Esophagus muscularis mucosa (tissue), 4 donors: ENCODE results near the gene PSD4.

Experiments
- EP300 ChIP-seq: sonication (generic); formaldehyde crosslinking; IDR thresholded peaks from one replicate; pipeline ENCODE4 v1.6.1; 2017; ENCODE audit warnings: antibody characterized with exemption
- POLR2A ChIP-seq: fragments of 450-650 bp; IDR thresholded peaks from one replicate; pipeline ENCODE4 v1.6.1; 2017; ENCODE audit warnings: antibody characterized with exemption, moderate library complexity, mild to moderate bottlenecking, low read depth
- POLR2AphosphoS5 ChIP-seq, 2 donors: sonication (generic); formaldehyde crosslinking; IDR thresholded peaks; one replicate each; pipeline ENCODE4 v1.6.1; 2017; ENCODE audit warnings: antibody characterized with exemption in 2 of 2
- TF ChIP-seq, protein P1 (sequence below), 3 experiments: fragments of 200-600 bp in 2 of 3; fragments of 450-650 bp in 1 of 3; sonication (generic) in 2 of 3; IDR thresholded peaks; one replicate each; pipeline ENCODE4 v1.5.1; 2017 to 2019; ENCODE audit warnings: antibody characterized with exemption in 3 of 3, mild to moderate bottlenecking in 2 of 3, moderate library complexity in 1 of 3

- no peak for TF ChIP-seq POLR2A
- TF ChIP-seq, protein P1, sequence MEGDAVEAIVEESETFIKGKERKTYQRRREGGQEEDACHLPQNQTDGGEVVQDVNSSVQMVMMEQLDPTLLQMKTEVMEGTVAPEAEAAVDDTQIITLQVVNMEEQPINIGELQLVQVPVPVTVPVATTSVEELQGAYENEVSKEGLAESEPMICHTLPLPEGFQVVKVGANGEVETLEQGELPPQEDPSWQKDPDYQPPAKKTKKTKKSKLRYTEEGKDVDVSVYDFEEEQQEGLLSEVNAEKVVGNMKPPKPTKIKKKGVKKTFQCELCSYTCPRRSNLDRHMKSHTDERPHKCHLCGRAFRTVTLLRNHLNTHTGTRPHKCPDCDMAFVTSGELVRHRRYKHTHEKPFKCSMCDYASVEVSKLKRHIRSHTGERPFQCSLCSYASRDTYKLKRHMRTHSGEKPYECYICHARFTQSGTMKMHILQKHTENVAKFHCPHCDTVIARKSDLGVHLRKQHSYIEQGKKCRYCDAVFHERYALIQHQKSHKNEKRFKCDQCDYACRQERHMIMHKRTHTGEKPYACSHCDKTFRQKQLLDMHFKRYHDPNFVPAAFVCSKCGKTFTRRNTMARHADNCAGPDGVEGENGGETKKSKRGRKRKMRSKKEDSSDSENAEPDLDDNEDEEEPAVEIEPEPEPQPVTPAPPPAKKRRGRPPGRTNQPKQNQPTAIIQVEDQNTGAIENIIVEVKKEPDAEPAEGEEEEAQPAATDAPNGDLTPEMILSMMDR (IDR thresholded peaks at IDR 0.05) = no peak
- TF ChIP-seq EP300 = no peak
- TF ChIP-seq POLR2AphosphoS5 (IDR thresholded peaks at IDR 0.05) = no peak
These were observed 5.8 kb upstream of the PSD4 start for GRCh38 chr2:113167962-113168340.
